Measurements from ENCODE around the gene PTK7.
"Not testable (repeated sequence)": the region's sequence is repeated elsewhere in the genome, so short reads cannot be mapped to it uniquely, and the experiment has no call there.

PTK7 gene

GRCh38 chr6:43075670-43076463 lies at the start of gene PTK7:
PTK7 (plus strand) TSS chr6:43076314; CDS start chr6:43076489, 175 bp downstream.
- no peak for DNase-seq

- no peak for DNase-seq
Observed at GRCh38 chr6:43026365-43026764, 49.7 kb upstream of the PTK7 start.

GRCh38 chr6:43029120-43029519 lies 47.0 kb upstream of the PTK7 start:
- no peak for DNase-seq

- DNase-seq: no peak
Observed at GRCh38 chr6:43032326-43032725, 43.8 kb upstream of the PTK7 start.

DNA sequence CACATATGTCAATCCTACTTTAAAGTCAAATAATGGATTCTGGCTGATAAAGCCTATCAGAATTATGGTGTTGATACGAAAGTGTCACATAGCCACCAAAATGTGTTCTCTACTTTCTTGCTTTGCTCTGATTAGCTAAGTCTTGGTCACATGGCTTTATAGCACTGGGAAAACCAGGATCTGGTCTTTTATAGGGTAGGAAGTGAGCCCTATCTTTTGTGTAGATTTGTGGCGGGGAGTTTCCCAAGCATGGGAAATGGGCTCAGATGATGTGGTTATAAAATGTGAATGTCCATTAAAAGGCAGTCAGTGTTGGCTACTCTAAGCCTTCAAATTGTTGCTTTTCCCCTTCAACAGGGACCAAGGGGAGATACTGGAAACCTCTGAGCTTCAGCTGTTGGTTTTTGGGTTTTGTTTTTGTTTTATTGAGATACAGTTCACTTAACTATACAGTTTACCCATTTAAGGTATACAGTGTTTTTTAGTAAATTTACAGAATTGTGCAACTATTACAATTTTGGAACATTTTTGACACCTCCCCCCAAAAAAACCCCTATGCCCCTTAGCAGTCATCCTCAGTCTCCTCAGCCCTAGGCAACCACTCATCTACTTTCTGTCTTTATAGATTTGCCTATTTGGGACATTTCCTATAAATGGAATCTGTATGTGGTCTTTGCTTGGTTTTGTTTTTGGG lies 42.5 kb upstream of the PTK7 start:
- DNase-seq: no peak

GRCh38 chr6:43034190-43034525 lies 42.0 kb upstream of the PTK7 start:
- no peak for DNase-seq

- DNase-seq: no peak
Observed at GRCh38 chr6:43035495-43036194, 40.5 kb upstream of the PTK7 start.

- DNase-seq: no peak
Observed at GRCh38 chr6:43036712-43037111, 39.4 kb upstream of the PTK7 start.

DNA sequence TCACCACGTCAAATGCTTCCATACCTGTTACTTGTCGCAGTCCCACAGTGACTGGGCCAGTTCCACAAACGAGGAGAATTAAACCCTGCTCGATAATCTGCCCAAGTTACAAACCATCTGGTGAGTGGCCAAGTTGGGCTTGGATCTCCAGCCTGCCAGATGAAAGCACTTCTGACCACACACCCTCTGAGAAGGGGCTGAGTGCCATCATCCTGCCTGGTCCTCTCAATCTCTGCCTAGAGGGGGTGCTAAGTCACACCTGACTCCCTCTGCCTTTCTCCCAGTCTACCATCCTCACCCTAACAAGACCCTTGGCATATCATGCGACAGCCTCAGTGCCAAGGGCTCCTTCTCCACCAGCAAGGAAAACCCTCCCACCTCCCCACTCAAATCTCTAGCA lies 38.9 kb upstream of the PTK7 start:
- no peak for DNase-seq

- DNase-seq: no peak
Observed at GRCh38 chr6:43037706-43038105, 38.4 kb upstream of the PTK7 start.

DNA sequence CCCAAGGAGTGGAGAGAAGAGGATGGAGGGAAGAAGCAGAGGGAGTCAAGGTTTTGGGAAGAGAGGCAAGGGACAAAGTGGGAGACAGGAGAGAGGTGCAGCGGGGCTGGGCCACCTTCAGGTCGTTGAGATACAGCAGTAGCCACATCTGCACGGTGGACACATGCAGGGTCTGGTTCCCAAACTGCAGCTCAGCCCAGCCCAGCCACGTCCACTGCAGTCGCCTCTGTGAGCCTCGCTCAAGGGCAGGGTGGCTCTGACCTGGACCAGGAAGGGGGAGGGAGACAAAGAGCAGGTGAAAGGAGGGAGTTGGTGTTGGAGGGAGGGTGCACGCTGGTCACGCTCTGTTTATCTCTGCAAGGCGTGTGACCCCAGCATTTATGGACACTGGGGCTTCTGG lies 37.4 kb upstream of the PTK7 start:
- no peak for DNase-seq

DNA sequence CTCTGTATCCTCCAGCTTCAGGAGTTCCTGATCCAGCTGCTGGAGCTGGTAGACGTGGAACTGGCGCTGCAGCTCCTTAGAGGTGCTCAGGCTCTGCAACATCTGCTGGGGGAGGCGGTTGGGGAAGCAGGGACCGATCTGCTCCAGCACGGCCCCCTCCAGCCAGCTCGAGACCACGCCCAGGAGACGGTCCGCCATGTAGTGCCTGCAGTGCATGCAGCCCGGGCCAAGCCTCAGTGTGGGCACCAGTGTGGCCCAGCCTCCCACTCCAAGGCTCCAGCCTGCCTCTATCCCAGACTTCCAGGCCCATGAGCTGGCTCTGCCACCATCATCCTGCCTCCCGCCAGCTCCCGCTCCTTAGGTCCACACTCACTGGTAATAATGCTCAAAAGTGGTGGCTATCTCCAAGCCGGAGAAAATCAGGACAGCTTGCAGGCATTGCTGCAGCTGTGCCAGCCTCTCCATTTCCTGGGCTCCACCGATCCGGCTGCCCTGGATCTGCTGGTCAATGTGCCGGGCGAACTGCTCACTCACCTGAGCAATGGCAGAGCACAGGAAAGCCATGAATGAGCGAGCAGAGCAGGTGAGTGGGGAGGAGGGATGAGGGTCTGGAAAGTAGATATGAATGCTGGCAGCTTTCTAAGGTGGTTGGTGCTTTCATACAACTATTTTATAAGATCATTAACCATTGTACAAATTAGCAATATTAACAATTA lies 35.4 kb upstream of the PTK7 start:
- no peak for DNase-seq

GRCh38 chr6:43041475-43041874 lies 34.6 kb upstream of the PTK7 start:
- DNase-seq: not testable (repeated sequence)

- DNase-seq: no peak
Observed at GRCh38 chr6:43043310-43043709, 32.8 kb upstream of the PTK7 start.

DNA sequence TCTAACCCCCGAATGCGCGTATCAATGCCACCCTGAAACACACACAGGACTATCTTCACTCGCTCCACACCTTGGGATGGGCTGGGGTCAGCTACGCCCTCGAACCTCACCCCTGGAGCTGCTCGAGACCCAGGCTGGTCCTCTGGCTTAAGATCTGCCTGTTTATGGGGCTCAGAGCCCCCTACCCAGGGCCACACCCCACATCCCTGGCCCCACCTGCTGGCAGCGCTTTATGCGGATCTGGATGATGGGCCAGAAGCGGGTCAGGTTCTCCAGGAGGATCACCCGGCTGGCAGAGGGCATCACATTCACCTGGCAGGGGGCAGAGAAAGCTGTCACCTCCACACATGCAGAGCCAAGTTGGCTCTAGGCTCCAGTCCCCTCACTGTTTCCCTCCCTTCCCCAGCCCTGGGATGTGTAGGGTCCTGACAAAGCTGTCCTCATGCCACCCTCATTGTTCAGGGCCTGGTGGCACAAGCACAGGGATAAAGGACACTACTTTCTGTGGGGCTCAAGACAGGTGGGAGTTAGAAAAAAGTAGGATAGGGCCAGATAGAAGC lies 30.7 kb upstream of the PTK7 start:
- no peak for DNase-seq

GRCh38 chr6:43047998-43048397 lies 28.1 kb upstream of the PTK7 start:
- DNase-seq: no peak

DNA sequence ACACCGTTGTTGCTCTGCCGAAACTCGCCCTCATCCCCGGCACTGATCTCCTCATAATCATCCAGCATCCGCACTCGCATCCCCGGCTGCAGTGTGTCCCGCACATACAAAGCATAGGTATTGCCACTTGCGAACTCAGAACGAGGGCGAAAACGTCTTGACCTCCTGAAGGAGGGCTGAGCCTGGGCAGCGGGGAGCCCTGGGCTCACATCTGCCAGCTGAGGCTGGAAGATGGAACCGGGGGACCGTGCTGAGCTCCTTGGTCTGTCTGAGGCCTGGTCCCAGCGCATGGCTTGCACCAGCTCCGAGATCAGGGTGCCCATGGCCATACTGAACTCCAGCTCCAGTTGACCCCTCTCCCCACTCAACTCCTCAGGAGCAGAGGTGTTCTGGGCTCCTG lies 25.1 kb upstream of the PTK7 start:
- DNase-seq: no peak

- no peak for DNase-seq
Observed at GRCh38 chr6:43052225-43052841, 23.8 kb upstream of the PTK7 start.

- no peak for DNase-seq
Observed at GRCh38 chr6:43052842-43053544, 23.1 kb upstream of the PTK7 start.

GRCh38 chr6:43053545-43054205 lies 22.4 kb upstream of the PTK7 start, which contains the start of gene CUL7:
CUL7 (minus strand) TSS chr6:43053851; CDS start chr6:43052788, 1,063 bp downstream.
- peak; percentile 76 for DNase-seq

Data from KG1 (cell line).